ENCODE results near the gene GAREM1. TPM values are rescaled to one million over a fixed set of nuclear protein-coding genes. Genes with fewer than 3 reads are reported as not detected.

Gene GAREM1
- total and polyA plus RNA-seq, 2 of the 8 experiments (the other 6 are each of a cell fraction or from before 2014, with no cell fraction given) = 3.6 to 9.2 TPM

DNA sequence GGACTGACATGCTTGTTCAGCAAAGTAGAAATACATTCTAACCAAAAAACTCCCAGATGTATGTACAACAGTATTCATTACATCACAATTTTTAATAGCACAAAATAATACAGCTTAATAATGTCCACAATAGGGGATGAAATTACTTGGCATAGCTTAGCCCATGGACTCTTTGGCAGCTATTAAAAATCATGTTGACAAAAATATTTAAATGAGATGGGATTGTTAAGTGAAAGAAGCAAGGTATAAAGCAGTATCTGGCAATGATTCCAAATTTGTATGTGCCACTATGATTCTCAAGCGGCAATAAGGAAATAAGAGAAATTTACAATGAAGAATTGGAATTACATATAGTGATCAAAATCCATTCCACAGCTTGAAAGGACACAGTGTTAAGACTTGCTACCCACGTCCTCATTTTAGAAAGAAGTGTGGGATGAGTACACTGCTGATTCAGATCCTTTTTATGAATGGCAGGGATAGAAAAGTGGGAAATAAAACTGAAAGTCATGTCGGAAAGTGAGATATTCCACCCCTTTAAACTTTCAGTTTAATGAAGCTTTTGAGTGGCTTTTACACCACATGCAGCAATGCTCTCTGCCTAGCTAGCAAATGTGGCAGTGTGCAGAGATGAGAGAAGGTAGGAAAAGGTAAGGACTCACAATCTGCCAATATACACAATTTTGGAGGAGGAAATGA lies 2.4 kb downstream of the GAREM1 start:
- Histone ChIP-seq H2BK15ac (ENCODE audit: low read length) (no peak overlapping the region), H3K79me2 (ENCODE audit: control insufficient read depth in 1 of 2, insufficient read depth in 2 of 2, low read length in 2 of 2) (peaks cover 0 to 50% of the 10 kb centered on the region in 2 experiments; a peak in 2 of 4 replicates), H4K5ac (ENCODE audit: insufficient read length, low read depth, low read length) (no peak overlapping the region), H3K23ac (ENCODE audit: insufficient read length) (no peak overlapping the region), H4K8ac (ENCODE audit: extremely low read depth, insufficient read depth, low read length) (no peak overlapping the region), H3K4me1 (replicated peaks in 1 of 4; ENCODE audit: control insufficient read depth in 3 of 4, insufficient read depth in 4 of 4, low read length in 3 of 4) (peaks cover 4 to 17% (median 7%) of the 10 kb centered on the region in 4 experiments), H3K9me3 (ENCODE audit: insufficient read depth in 2 of 2, low read depth in 1 of 2, low read length in 1 of 2) (no peaks in the 10 kb centered on the region), H4K91ac (replicated peaks; ENCODE audit: insufficient read length, low read length) (no peak overlapping the region), H3K36me3 (ENCODE audit: control insufficient read depth in 2 of 4, insufficient read depth in 4 of 4, low read length in 3 of 4) (no peaks in the 10 kb centered on the region), H2BK12ac (ENCODE audit: low read depth, low read length) (no peak overlapping the region), H4K20me1 (replicated peaks in 1 of 2; ENCODE audit: control insufficient read depth in 1 of 2, insufficient read depth in 2 of 2, low read length in 2 of 2) (peaks cover 0 to 6% of the 10 kb centered on the region in 2 experiments), H2BK20ac (ENCODE audit: low read length) (no peak overlapping the region), H3K4me3 (ENCODE audit: extremely low read depth in 1 of 4, insufficient read depth in 2 of 4, low read depth in 3 of 4, low read length in 4 of 4) (no peak overlapping the region), H3K18ac (ENCODE audit: extremely low read depth, low read length) (no peak overlapping the region), H3K14ac (ENCODE audit: insufficient read length) (no peak overlapping the region), H2BK120ac (replicated peaks; ENCODE audit: low read depth, low read length) (no peak overlapping the region), H3K4ac (replicated peaks; ENCODE audit: insufficient read length, low read depth, low read length) (no peak overlapping the region), H3K9ac (replicated peaks in 1 of 4; ENCODE audit: extremely low read depth in 1 of 4, low read depth in 3 of 4, low read length in 3 of 4) (no peak overlapping the region), H3K79me1 (ENCODE audit: low read depth, low read length) (peaks cover 10% of the 10 kb centered on the region), H3K27me3 (replicated peaks in 1 of 4; ENCODE audit: control insufficient read depth in 3 of 4, extremely low read depth in 1 of 4, insufficient read depth in 3 of 4, low read length in 3 of 4) (peaks cover 0 to 14% (median 9%) of the 10 kb centered on the region in 4 experiments; a peak in 4 of 7 replicates), H3K27ac (ENCODE audit: low read depth, low read length) (no peak overlapping the region), H3K23me2 (ENCODE audit: low read depth, low read length) (peaks cover 15% of the 10 kb centered on the region), H3K56ac (replicated peaks; ENCODE audit: insufficient read length, low read depth, low read length) (peak overlapping the region; percentile 11), H2BK5ac (ENCODE audit: low read depth, low read length) (no peak overlapping the region), H3K4me2 (ENCODE audit: insufficient read depth in 1 of 2, low read depth in 2 of 2, low read length in 2 of 2) (peak overlapping the region in 1 of 2 experiments; percentile 86; a peak in 1 of 4 replicates), H2AFZ (ENCODE audit: low read length) (no peak overlapping the region), H2AK5ac (ENCODE audit: low read depth, low read length) (no peak overlapping the region)
- no peak for DNase-seq (ENCODE audit: low read depth in 1 of 2, low spot score in 2 of 2)
- ChIA-PET CTCF (ENCODE audit: partially characterized antibody) (interaction anchor here (0.9 to 4.0 kb wide), 7 partner anchors 16 to 337 kb away, joined by 3 to 30 read pairs (median 5); no protein-coding TSS in a partner anchor), POLR2A (ENCODE audit: partially characterized antibody) (no interaction called here)
- no peak for FAIRE-seq
- no peak for TF ChIP-seq EP300 (IDR thresholded peaks at IDR 0.05; ENCODE audit: borderline replicate concordance in 1 of 2, low read depth in 2 of 2, low read length in 2 of 2)
- TF ChIP-seq KDM1A (IDR thresholded peaks at IDR 0.05; ENCODE audit: borderline replicate concordance, low read length) = no peak
- TF ChIP-seq SAP30 (IDR thresholded peaks at IDR 0.05; ENCODE audit: insufficient read depth, insufficient replicate concordance, low read length) = no peak
- no peak for TF ChIP-seq CHD1 (IDR thresholded peaks at IDR 0.05; ENCODE audit: low read depth, low read length)
- no peak for TF ChIP-seq FOSL1 (IDR thresholded peaks at IDR 0.05; ENCODE audit: insufficient read depth, low read depth, low read length)
- WGBS, 2 experiments (ENCODE audit: extremely low coverage in 1 of 2, insufficient coverage in 1 of 2, insufficient read length in 1 of 2, insufficient replicate concordance in 2 of 2, low coverage in 1 of 2, low lambda C conversion rate in 2 of 2, missing lambda C conversion rate in 1 of 2) = 83% methylated on average over 3 of the region's 3 CpGs; no CpG with 5 or more reads in 1 of the 2 experiments

Measured in H1 (cell line).